ENCODE measurements around the gene TPM3. TPM values are rescaled to one million over a fixed set of nuclear protein-coding genes. Genes with fewer than 3 reads are reported as not detected.
"Not testable (repeated sequence)": the region's sequence is repeated elsewhere in the genome, so short reads cannot be mapped to it uniquely, and the experiment has no call there.

Gene TPM3
- total RNA-seq, 3 donors from 2014 or later: 260 to 585 (median 412) TPM

GRCh38 chr1:154137888-154138287 is 54.0 kb downstream of the TPM3 start:
- no peaks in the 10 kb centered on the region for H3K36me3 ChIP-seq (ENCODE audit: low read depth)
- TF ChIP-seq, protein P1, sequence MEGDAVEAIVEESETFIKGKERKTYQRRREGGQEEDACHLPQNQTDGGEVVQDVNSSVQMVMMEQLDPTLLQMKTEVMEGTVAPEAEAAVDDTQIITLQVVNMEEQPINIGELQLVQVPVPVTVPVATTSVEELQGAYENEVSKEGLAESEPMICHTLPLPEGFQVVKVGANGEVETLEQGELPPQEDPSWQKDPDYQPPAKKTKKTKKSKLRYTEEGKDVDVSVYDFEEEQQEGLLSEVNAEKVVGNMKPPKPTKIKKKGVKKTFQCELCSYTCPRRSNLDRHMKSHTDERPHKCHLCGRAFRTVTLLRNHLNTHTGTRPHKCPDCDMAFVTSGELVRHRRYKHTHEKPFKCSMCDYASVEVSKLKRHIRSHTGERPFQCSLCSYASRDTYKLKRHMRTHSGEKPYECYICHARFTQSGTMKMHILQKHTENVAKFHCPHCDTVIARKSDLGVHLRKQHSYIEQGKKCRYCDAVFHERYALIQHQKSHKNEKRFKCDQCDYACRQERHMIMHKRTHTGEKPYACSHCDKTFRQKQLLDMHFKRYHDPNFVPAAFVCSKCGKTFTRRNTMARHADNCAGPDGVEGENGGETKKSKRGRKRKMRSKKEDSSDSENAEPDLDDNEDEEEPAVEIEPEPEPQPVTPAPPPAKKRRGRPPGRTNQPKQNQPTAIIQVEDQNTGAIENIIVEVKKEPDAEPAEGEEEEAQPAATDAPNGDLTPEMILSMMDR (IDR thresholded peaks at IDR 0.05): no peak
- no peaks in the 10 kb centered on the region for H3K9me3 ChIP-seq

GRCh38 chr1:154133256-154133655 is 58.6 kb downstream of the TPM3 start:
- no peaks in the 10 kb centered on the region for H3K9me3 ChIP-seq
- TF ChIP-seq, protein P1 (IDR thresholded peaks at IDR 0.05): no peak
- DNase-seq (no peak), ATAC-seq (no peak)
- no peaks in the 10 kb centered on the region for H3K4me1 ChIP-seq (ENCODE audit: low read depth)
- intact Hi-C loops (cut with DNase I, micrococcal nuclease): no loop called here
- H3K4me3 ChIP-seq: no peak overlapping the region
- no peaks in the 10 kb centered on the region for H3K36me3 ChIP-seq (ENCODE audit: low read depth)

More at GRCh38 chr1:154137888-154138287, 54.0 kb downstream of the TPM3 start:
- DNase-seq (no peak), ATAC-seq (no peak)
- Histone ChIP-seq H3K4me1 (ENCODE audit: low read depth) (no peaks in the 10 kb centered on the region), H3K4me3 (no peak overlapping the region)
- intact Hi-C loops (cut with DNase I, micrococcal nuclease): no loop called here

DNA sequence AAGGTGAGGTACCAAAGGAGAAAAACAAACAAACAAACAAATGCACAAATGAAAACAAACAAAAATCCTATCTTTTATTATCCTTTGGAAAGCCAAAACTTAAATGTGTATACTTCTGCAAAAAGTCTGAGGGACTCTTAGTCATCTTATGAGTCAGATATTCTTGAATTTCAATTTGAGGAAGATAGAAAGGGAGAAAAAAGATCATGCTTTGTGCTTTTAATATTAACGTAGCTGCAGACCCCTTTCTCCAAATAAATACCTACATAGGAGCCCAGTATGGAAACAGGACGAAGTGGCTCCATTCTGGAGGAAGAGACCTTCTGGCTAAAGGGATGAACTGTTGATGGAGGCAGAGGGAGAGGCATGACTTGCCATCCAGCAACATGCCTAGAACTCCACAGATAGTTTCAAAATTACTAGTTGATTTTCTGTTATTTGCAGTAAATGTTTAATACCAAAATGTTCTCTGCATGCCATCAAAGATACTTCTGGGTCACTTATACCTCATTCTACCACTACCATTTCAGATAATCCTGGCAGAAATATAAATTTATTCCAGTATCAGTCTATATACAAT is 62.4 kb downstream of the TPM3 start:
- Histone ChIP-seq H3K36me3 (ENCODE audit: low read depth) (no peaks in the 10 kb centered on the region), H3K9me3 (no peaks in the 10 kb centered on the region), H3K4me1 (ENCODE audit: low read depth) (no peaks in the 10 kb centered on the region), H3K4me3 (no peak overlapping the region)
- ATAC-seq: no peak
- intact Hi-C loops (cut with DNase I, micrococcal nuclease): no loop called here
- no peak for DNase-seq
- TF ChIP-seq, protein P1 (IDR thresholded peaks at IDR 0.05): no peak

DNA sequence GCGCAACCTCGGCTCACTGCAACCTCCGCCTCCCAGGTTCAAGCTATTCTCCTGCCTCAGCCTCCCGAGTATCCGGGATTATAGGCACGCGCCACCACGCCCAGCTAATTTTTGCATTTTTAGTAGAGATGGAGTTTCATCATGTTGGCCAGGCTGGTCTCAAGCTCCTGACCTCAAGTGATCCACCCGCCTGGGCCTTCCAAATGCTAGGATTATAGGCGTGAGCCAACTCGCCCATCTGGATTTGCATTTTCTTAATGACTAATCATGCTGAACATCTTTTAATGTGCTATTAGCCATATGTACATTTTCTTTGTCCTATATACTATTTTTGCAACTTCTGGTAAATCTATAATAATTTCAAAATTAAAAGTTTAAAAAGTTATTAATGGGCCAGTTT is 68.7 kb downstream of the TPM3 start:
- H3K4me3 ChIP-seq; H3K4me1 ChIP-seq (ENCODE audit: low read depth); H3K9me3 ChIP-seq; intact Hi-C loops (cut with DNase I, micrococcal nuclease); ATAC-seq; H3K36me3 ChIP-seq (ENCODE audit: low read depth); DNase-seq: not testable (repeated sequence)

GRCh38 chr1:154117642-154118041 is 74.3 kb downstream of the TPM3 start:
- no peak for DNase-seq
- Histone ChIP-seq H3K36me3 (ENCODE audit: low read depth) (no peaks in the 10 kb centered on the region), H3K9me3 (no peaks in the 10 kb centered on the region), H3K4me1 (ENCODE audit: low read depth) (no peaks in the 10 kb centered on the region), H3K4me3 (no peak overlapping the region)
- TF ChIP-seq, protein P1 (IDR thresholded peaks at IDR 0.05): no peak
- intact Hi-C loops (cut with DNase I, micrococcal nuclease): no loop called here
- ATAC-seq: no peak

DNA sequence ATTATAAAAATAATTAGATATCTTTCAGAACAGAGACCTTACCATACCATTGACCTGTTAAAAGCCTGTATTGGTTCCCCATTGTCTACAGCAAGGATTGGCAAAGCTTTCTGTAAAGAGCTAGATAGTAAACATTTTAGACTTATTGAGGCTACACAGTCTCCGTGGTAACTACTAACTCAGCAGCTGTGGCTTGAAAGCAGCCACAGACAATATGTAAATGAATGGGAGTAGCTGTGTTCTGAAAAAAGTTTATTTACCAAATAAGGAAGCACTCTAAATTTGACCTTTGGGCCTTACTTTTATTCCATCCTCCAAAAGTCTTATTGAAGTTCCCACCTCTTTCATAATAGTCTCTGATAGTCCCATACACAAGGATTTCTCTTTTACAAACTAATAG is 76.7 kb downstream of the TPM3 start:
- TF ChIP-seq, protein P1 (IDR thresholded peaks at IDR 0.05): no peak
- peak in 1 of 3 donors; percentile 4 for DNase-seq
- intact Hi-C loops (cut with DNase I, micrococcal nuclease): no loop called here
- H3K36me3 ChIP-seq (ENCODE audit: low read depth): no peaks in the 10 kb centered on the region
- no peaks in the 10 kb centered on the region for H3K4me1 ChIP-seq (ENCODE audit: low read depth)
- peak; percentile 75 for ATAC-seq
- no peak overlapping the region for H3K4me3 ChIP-seq
- H3K9me3 ChIP-seq: no peaks in the 10 kb centered on the region

Small RNA genes lying within 50 kb of the gene (microRNA-seq; reads per million reads assigned to microRNA genes)
- gene MIR190B: 10.9 reads per million, percentile 35 among the genes with 10 or more reads in this experiment

Other genes starting within 250 kb of the TPM3 start
- 10 to 100 TPM; 44.3 to 65.6 (median 46.5) TPM for gene DENND4B, start 245.4 kb downstream of the TPM3 start, total RNA-seq
- gene CRTC2, start 233.5 kb downstream of the TPM3 start, total RNA-seq: 10 to 100 TPM; 30.0 to 47.3 (median 47.1) TPM
- gene SLC39A1, start 228.6 kb downstream of the TPM3 start, total RNA-seq: 10 to 100 TPM; 66.7 to 74.7 (median 66.7) TPM
- 10 to 100 TPM in 2 of 3 donors, 1 to 10 TPM in 1; 9.9 to 26.9 (median 23.0) TPM for gene CREB3L4, start 224.2 kb downstream of the TPM3 start, total RNA-seq
- 100 to 1,000 TPM; 119 to 153 (median 124) TPM for gene JTB, start 214.4 kb downstream of the TPM3 start, total RNA-seq
- 10 to 100 TPM; 55.4 to 82.5 (median 77.5) TPM for gene RAB13, start 205.8 kb downstream of the TPM3 start, total RNA-seq
- gene RPS27, start 201.3 kb downstream of the TPM3 start, total RNA-seq: 1,000 to 10,000 TPM; 1,116 to 1,231 (median 1,134) TPM
- gene NUP210L, start 37.0 kb downstream of the TPM3 start, total RNA-seq: under 1 TPM in 1 of 3 donors, not detected in 2; 0.06 TPM
- not detected for gene CFAP141, start 14.2 kb upstream of the TPM3 start, total RNA-seq
- 100 to 1,000 TPM in 1 of 3 donors, 10 to 100 TPM in 2; 92.7 to 119 (median 99.3) TPM for gene UBAP2L, start 28.9 kb upstream of the TPM3 start, total RNA-seq
- 10 to 100 TPM; 60.8 to 66.3 (median 64.5) TPM for gene HAX1, start 80.5 kb upstream of the TPM3 start, total RNA-seq
- gene AQP10, start 129.0 kb upstream of the TPM3 start, total RNA-seq: not detected
- 10 to 100 TPM in 2 of 3 donors, 1 to 10 TPM in 1; 3.8 to 36.1 (median 16.1) TPM for gene ATP8B2, start 133.4 kb upstream of the TPM3 start, total RNA-seq
- gene IL6R, start 213.2 kb upstream of the TPM3 start, total RNA-seq: 10 to 100 TPM; 31.8 to 43.9 (median 42.5) TPM

Measured in mucosa of descending colon (tissue), 3 donors.